Osteocyte (in vitro differentiated cells): ENCODE results near the gene PAWR. TPM values are rescaled to one million over a fixed set of nuclear protein-coding genes. Genes with fewer than 3 reads are reported as not detected.

Experiments
- DNase-seq: peaks from one replicate; pipeline ENCODE4 v3.0.0; 2021; ENCODE audit warnings: mixed read lengths; ENCODE audit not compliant: unreplicated experiment; ENCODE audit errors: extremely low spot score
- H3K27ac Mint-ChIP-seq: one replicate; pipeline ENCODE4 v1.8.0; 2021; ENCODE audit warnings: mild to moderate bottlenecking, mixed read lengths; ENCODE audit not compliant: unreplicated experiment
- H3K27me3 Mint-ChIP-seq: one replicate; pipeline ENCODE4 v1.8.0; 2021; ENCODE audit warnings: mixed read lengths; ENCODE audit not compliant: unreplicated experiment
- H3K36me3 Mint-ChIP-seq: one replicate; pipeline ENCODE4 v1.8.0; 2021; ENCODE audit warnings: mixed read lengths; ENCODE audit not compliant: unreplicated experiment
- H3K4me1 Mint-ChIP-seq: one replicate; pipeline ENCODE4 v1.8.0; 2021; ENCODE audit warnings: mixed read lengths; ENCODE audit not compliant: unreplicated experiment
- H3K4me3 Mint-ChIP-seq: one replicate; pipeline ENCODE4 v1.8.0; 2021; ENCODE audit warnings: mild to moderate bottlenecking, moderate library complexity, mixed read lengths; ENCODE audit not compliant: unreplicated experiment
- H3K9me3 Mint-ChIP-seq: one replicate; pipeline ENCODE4 v1.8.0; 2021; ENCODE audit warnings: mixed read lengths; ENCODE audit not compliant: unreplicated experiment
- CTCF ChIP-seq: fragments of 200-600 bp; sonication (generic); IDR thresholded peaks from 2 replicates; pipeline ENCODE4 v1.5.0; 2021; ENCODE audit warnings: antibody characterized with exemption, mild to moderate bottlenecking, moderate library complexity
- total RNA-seq: library from RNA; stranded (reverse); gene quantifications from 2 replicates; pipeline ENCODE4 v1.2.1, GENCODE V29; 2021

Gene PAWR
- total RNA-seq, 1 donor from 2014 or later = 213 TPM

GRCh38 chr12:79706156-79706555 is 15.4 kb upstream of the PAWR start:
- Mint-ChIP-seq H3K9me3 (no peaks in the 10 kb centered on the region), H3K4me1 (no peaks in the 10 kb centered on the region), H3K27ac (no peak overlapping the region), H3K27me3 (no peaks in the 10 kb centered on the region), H3K36me3 (peaks cover 5% of the 10 kb centered on the region), H3K4me3 (no peak overlapping the region)
- DNase-seq = no peak
- no peak for TF ChIP-seq CTCF

- no peaks in the 10 kb centered on the region for H3K9me3 Mint-ChIP-seq
- H3K4me1 Mint-ChIP-seq = peaks cover 4% of the 10 kb centered on the region
- no peak overlapping the region for H3K27ac Mint-ChIP-seq
- TF ChIP-seq CTCF = no peak
- DNase-seq = no peak
- peaks cover 6% of the 10 kb centered on the region for H3K36me3 Mint-ChIP-seq
- no peak overlapping the region for H3K4me3 Mint-ChIP-seq
- H3K27me3 Mint-ChIP-seq = no peaks in the 10 kb centered on the region
These were observed 8.2 kb upstream of the PAWR start for GRCh38 chr12:79698966-79699365.

GRCh38 chr12:79696416-79696815 is 5.7 kb upstream of the PAWR start:
- no peak overlapping the region for H3K4me3 Mint-ChIP-seq
- H3K4me1 Mint-ChIP-seq = peaks cover 20% of the 10 kb centered on the region
- H3K9me3 Mint-ChIP-seq = no peaks in the 10 kb centered on the region
- DNase-seq = no peak
- no peaks in the 10 kb centered on the region for H3K27me3 Mint-ChIP-seq
- no peak overlapping the region for H3K27ac Mint-ChIP-seq
- TF ChIP-seq CTCF = no peak
- H3K36me3 Mint-ChIP-seq = peaks cover 6% of the 10 kb centered on the region

- Mint-ChIP-seq H3K27me3 (no peaks in the 10 kb centered on the region), H3K4me1 (peaks cover 20% of the 10 kb centered on the region), H3K4me3 (peak overlapping the region; percentile 87), H3K36me3 (peaks cover 11% of the 10 kb centered on the region), H3K9me3 (no peaks in the 10 kb centered on the region), H3K27ac (peak overlapping the region; percentile 93)
- no peak for DNase-seq
- TF ChIP-seq CTCF = no peak
These were observed 2.3 kb upstream of the PAWR start for GRCh38 chr12:79692860-79693577.

GRCh38 chr12:79691511-79692248 is 916 bp upstream of the PAWR start:
- H3K27ac Mint-ChIP-seq = peak overlapping the region; percentile 93
- peaks cover 23% of the 10 kb centered on the region for H3K4me1 Mint-ChIP-seq
- H3K36me3 Mint-ChIP-seq = peaks cover 12% of the 10 kb centered on the region
- DNase-seq = no peak
- peak overlapping the region; percentile 87 for H3K4me3 Mint-ChIP-seq
- no peak for TF ChIP-seq CTCF
- no peaks in the 10 kb centered on the region for H3K9me3 Mint-ChIP-seq
- no peaks in the 10 kb centered on the region for H3K27me3 Mint-ChIP-seq
